Endothelial cell of umbilical vein (primary cell): ENCODE results near the gene RPS6KA1. TPM values are rescaled to one million over a fixed set of nuclear protein-coding genes. Genes with fewer than 3 reads are reported as not detected.

ENCODE experiments used
- BruUV-seq: library from RNA; stranded (reverse); fragments of 400-500 nt; replicated peaks from 2 replicates; lab custom pipeline; 2021; lab: Mats Ljungman, UMichigan
- CTCF ChIA-PET: fragments of 300-600, 350-600 bp; sonication (Branson Sonifier 250); formaldehyde crosslinking; loops from one replicate; lab custom pipeline; 2021; ENCODE audit warnings: antibody characterized with exemption, inconsistent platforms; lab: Charles Lee
- POLR2A ChIA-PET: fragments of 300-600, 350-600 bp; sonication (Branson Sonifier 250); formaldehyde crosslinking; loops from one replicate; lab custom pipeline; 2021; ENCODE audit warnings: antibody characterized with exemption, inconsistent platforms; lab: Charles Lee
- DNase-seq: peaks from one replicate; pipeline ENCODE4 v3.0.0-alpha.2; 2011; ENCODE audit warnings: low read depth, low spot score
- FAIRE-seq: peaks from 2 replicates; lab custom pipeline; 2011; peaks lifted over from hg19 to GRCh38; lab: Jason Lieb, UNC
- H2AFZ ChIP-seq: 2 replicates; pipeline ENCODE4 v1.6.0; 2012; ENCODE audit warnings: low read depth, low read length, control low read depth, inconsistent platforms
- H3K27ac ChIP-seq: 2 replicates; pipeline ENCODE4 v1.5.1; 2011; ENCODE audit warnings: low read depth, mild to moderate bottlenecking, control low read depth, low read length, moderate library complexity; ENCODE audit not compliant: insufficient read depth
- H3K27me3 ChIP-seq, 2 experiments: 2 replicates each; pipeline versions ENCODE4 v1.6.0 to v1.6.1; 2011; ENCODE audit warnings: low read length in 2 of 2, mixed read lengths in 1 of 2; ENCODE audit not compliant: control insufficient read depth in 2 of 2, insufficient read depth in 2 of 2
- H3K36me3 ChIP-seq, 2 experiments: 2 replicates in 1 of 2; 3 replicates in 1 of 2; pipeline ENCODE4 v1.5.1; 2011; ENCODE audit warnings: low read length in 2 of 2, mild to moderate bottlenecking in 1 of 2, moderate library complexity in 1 of 2; ENCODE audit not compliant: control insufficient read depth in 2 of 2, insufficient read depth in 2 of 2; ENCODE audit errors: extremely low read depth in 1 of 2
- H3K4me1 ChIP-seq: 3 replicates; pipeline ENCODE4 v1.5.1; 2011; ENCODE audit warnings: mild to moderate bottlenecking, low read length; ENCODE audit not compliant: control insufficient read depth, insufficient read depth; ENCODE audit errors: extremely low read depth
- H3K4me2 ChIP-seq: 2 replicates; pipeline ENCODE4 v1.6.1; 2011; ENCODE audit warnings: low read length, control low read depth, mixed read lengths; ENCODE audit not compliant: insufficient read depth
- H3K4me3 ChIP-seq, 3 experiments: fragments of 200-600 bp in 1 of 3; sonication (generic), shearing (Covaris generic) in 1 of 3; replicated peaks in 1 of 3; 2 replicates each; pipeline ENCODE4 v1.5.1; 2011 to 2016; ENCODE audit warnings: control low read depth in 3 of 3, low read length in 3 of 3, mild to moderate bottlenecking in 2 of 3, inconsistent platforms in 1 of 3, low read depth in 1 of 3, moderate library complexity in 1 of 3; ENCODE audit not compliant: insufficient read depth in 1 of 3
- H3K79me2 ChIP-seq: 2 replicates; pipeline ENCODE4 v1.6.0; 2012; ENCODE audit warnings: low read length, inconsistent platforms; ENCODE audit not compliant: control insufficient read depth, insufficient read depth
- H3K9ac ChIP-seq: replicated peaks from 2 replicates; pipeline ENCODE3; 2011; ENCODE audit warnings: low read length, control low read depth; ENCODE audit not compliant: insufficient read depth; ENCODE audit errors: extremely low read depth
- H3K9me1 ChIP-seq: replicated peaks from 3 replicates; pipeline ENCODE4 v1.6.0; 2011; ENCODE audit warnings: mild to moderate bottlenecking, low read length; ENCODE audit not compliant: control insufficient read depth, insufficient read depth; ENCODE audit errors: extremely low read depth
- H3K9me3 ChIP-seq: replicated peaks from 2 replicates; pipeline ENCODE4 v1.5.1; 2012; ENCODE audit warnings: low read length, inconsistent platforms; ENCODE audit not compliant: control insufficient read depth, insufficient read depth
- H4K20me1 ChIP-seq: replicated peaks from 2 replicates; pipeline ENCODE3; 2011; ENCODE audit warnings: mild to moderate bottlenecking, low read length; ENCODE audit not compliant: control insufficient read depth, insufficient read depth; ENCODE audit errors: extremely low read depth
- EZH2 ChIP-seq: IDR thresholded peaks from 2 replicates; pipeline ENCODE4 v1.6.1; 2012; ENCODE audit warnings: borderline replicate concordance, low read depth, mild to moderate bottlenecking, moderate library complexity, low read length, inconsistent platforms; ENCODE audit not compliant: severe bottlenecking
- FOS ChIP-seq: IDR thresholded peaks from 2 replicates; pipeline ENCODE4 v1.6.1; 2011; ENCODE audit warnings: mild to moderate bottlenecking, low read length, moderate library complexity, borderline replicate concordance; ENCODE audit not compliant: insufficient read depth
- GATA2 ChIP-seq: IDR thresholded peaks from 2 replicates; pipeline ENCODE4 v1.7.0; 2011; ENCODE audit warnings: low read depth, mild to moderate bottlenecking, moderate library complexity, mixed read lengths, low read length; ENCODE audit not compliant: insufficient read length, insufficient read depth
- JUN ChIP-seq: IDR thresholded peaks from 2 replicates; pipeline ENCODE4 v1.6.1; 2011; ENCODE audit warnings: borderline replicate concordance, low read depth; ENCODE audit not compliant: insufficient read length, insufficient read depth
- MYC ChIP-seq: IDR thresholded peaks from one replicate; pipeline ENCODE4 v1.6.1; 2011; ENCODE audit warnings: mild to moderate bottlenecking, low read depth, low read length
- POLR2A ChIP-seq: IDR thresholded peaks from 2 replicates; pipeline ENCODE4 v1.6.1; 2012; ENCODE audit warnings: low read depth, mild to moderate bottlenecking, control low read depth, low read length
- POLR2AphosphoS5 ChIP-seq: IDR thresholded peaks from 2 replicates; pipeline ENCODE4 v1.6.1; 2012; ENCODE audit warnings: low read depth, mild to moderate bottlenecking, control low read depth, low read length, moderate library complexity; ENCODE audit not compliant: insufficient read depth
- dilution Hi-C: fragments of 300-500 bp; cut with MboI; formaldehyde crosslinking; loops from one replicate; pipeline ENCODE4 v1.15.0; 2019; ENCODE audit warnings: low sequenced_read_pairs; ENCODE audit not compliant: extremely low pct_ligation_motif_present
- intact Hi-C: fragments of 100-400 bp; cut with micrococcal nuclease; formaldehyde crosslinking; loops from one replicate; pipeline ENCODE4 v1.10.0; 2022
- polyA plus RNA-seq, 4 experiments: library from polyadenylated mRNA; depleted of rRNA in 3 of 4; stranded (reverse) in 3 of 4; unstranded in 1 of 4; fragments of >200 nt; gene quantifications; 2 replicates each; pipeline versions ENCODE4 v1.2.1 to v1.2.3, GENCODE V29; 2011 to 2012; ENCODE audit warnings: missing spikeins in 1 of 4
- total RNA-seq: library from RNA; stranded (reverse); gene quantifications from 2 replicates; pipeline ENCODE4 v1.2.3, GENCODE V29; 2021
- TF ChIP-seq, protein P1 (sequence below): IDR thresholded peaks from 2 replicates; pipeline ENCODE4 v1.6.1; 2011; ENCODE audit not compliant: insufficient read depth, insufficient read length
- TF ChIP-seq, protein P2 (sequence below), 2 donors: IDR thresholded peaks; 1 replicate in 1 of 2; 2 replicates in 1 of 2; pipeline ENCODE4 v1.5.1; 2011; ENCODE audit warnings: low read length in 2 of 2, mild to moderate bottlenecking in 2 of 2, moderate library complexity in 2 of 2, control low read depth in 1 of 2, inconsistent platforms in 1 of 2, low read depth in 1 of 2; ENCODE audit not compliant: insufficient read depth in 1 of 2; ENCODE audit errors: extremely low read depth in 1 of 2

RPS6KA1 gene
- total and polyA plus RNA-seq, 2 donors (not counting 3 experiments of a cell fraction or from before 2014, with no cell fraction given): 6.7 to 15.5 TPM

DNA sequence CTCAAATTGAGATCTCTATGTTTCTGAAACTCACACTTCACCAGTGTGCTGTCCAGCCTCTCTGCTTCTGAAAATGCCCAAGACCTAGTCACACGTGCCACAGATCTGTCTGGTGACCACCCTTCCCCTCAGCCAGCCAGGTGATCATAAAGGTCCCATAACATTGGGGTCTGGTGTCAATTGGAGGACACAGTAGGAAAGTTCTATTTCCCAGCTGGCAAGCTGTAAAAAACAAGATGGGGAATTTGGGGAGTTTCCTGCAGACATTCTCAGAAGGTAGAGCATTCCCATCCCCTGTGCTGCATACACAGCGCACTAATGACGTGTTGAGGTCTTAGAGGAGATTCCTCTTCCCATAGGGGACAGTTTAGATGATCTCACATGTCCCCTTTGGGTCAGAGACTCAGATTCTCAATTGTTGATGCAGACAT is 50.1 kb downstream of the RPS6KA1 start:
- H3K9me1 ChIP-seq: no peaks in the 10 kb centered on the region
- no peak overlapping the region for H3K27ac ChIP-seq
- no peaks in the 10 kb centered on the region for H4K20me1 ChIP-seq
- no peak overlapping the region for H2AFZ ChIP-seq
- CTCF ChIA-PET: interaction anchor here (1.7 kb wide), 1 partner anchor 41 kb away, joined by 5 read pairs; no protein-coding TSS in a partner anchor
- dilution Hi-C loops: no loop called here
- DNase-seq (no peak), FAIRE-seq (no peak)
- peaks cover 0 to 5% of the 10 kb centered on the region in 2 experiments for H3K27me3 ChIP-seq
- no peaks in the 10 kb centered on the region for H3K36me3 ChIP-seq
- no peak overlapping the region for H3K4me3 ChIP-seq
- H3K4me1 ChIP-seq: no peaks in the 10 kb centered on the region
- BruUV-seq: no TSS peak
- no peaks in the 10 kb centered on the region for H3K79me2 ChIP-seq
- intact Hi-C loops: no loop called here
- POLR2A ChIA-PET: no interaction called here
- TF ChIP-seq, protein P1, sequence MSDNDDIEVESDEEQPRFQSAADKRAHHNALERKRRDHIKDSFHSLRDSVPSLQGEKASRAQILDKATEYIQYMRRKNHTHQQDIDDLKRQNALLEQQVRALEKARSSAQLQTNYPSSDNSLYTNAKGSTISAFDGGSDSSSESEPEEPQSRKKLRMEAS: no peak
- TF ChIP-seq MYC (no peak), POLR2A (no peak), GATA2 (no peak), JUN (no peak), POLR2AphosphoS5 (no peak), FOS (no peak), EZH2 (no peak)
- TF ChIP-seq, protein P2, sequence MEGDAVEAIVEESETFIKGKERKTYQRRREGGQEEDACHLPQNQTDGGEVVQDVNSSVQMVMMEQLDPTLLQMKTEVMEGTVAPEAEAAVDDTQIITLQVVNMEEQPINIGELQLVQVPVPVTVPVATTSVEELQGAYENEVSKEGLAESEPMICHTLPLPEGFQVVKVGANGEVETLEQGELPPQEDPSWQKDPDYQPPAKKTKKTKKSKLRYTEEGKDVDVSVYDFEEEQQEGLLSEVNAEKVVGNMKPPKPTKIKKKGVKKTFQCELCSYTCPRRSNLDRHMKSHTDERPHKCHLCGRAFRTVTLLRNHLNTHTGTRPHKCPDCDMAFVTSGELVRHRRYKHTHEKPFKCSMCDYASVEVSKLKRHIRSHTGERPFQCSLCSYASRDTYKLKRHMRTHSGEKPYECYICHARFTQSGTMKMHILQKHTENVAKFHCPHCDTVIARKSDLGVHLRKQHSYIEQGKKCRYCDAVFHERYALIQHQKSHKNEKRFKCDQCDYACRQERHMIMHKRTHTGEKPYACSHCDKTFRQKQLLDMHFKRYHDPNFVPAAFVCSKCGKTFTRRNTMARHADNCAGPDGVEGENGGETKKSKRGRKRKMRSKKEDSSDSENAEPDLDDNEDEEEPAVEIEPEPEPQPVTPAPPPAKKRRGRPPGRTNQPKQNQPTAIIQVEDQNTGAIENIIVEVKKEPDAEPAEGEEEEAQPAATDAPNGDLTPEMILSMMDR (IDR thresholded peaks at IDR 0.05; ENCODE audit: extremely low read depth in 1 of 2, insufficient read depth in 1 of 2, low read depth in 1 of 2, low read length in 2 of 2): no peak
- no peaks in the 10 kb centered on the region for H3K9me3 ChIP-seq
- no peak overlapping the region for H3K4me2 ChIP-seq
- H3K9ac ChIP-seq: no peak overlapping the region
